Parathyroid adenoma (tissue), 2 donors: ENCODE measurements around the gene CTNND2.

ENCODE experiments used
- H2AFZ ChIP-seq: fragments of 300-600 bp; sonication (generic); one replicate; pipeline ENCODE4 v1.7.0; 2017; ENCODE audit warnings: antibody characterized with exemption, mild to moderate bottlenecking
- H3K27ac ChIP-seq: fragments of 300-600 bp; sonication (generic); one replicate; pipeline ENCODE4 v1.7.0; 2017
- H3K27me3 ChIP-seq: fragments of 300-600 bp; sonication (generic); one replicate; pipeline ENCODE4 v1.7.0; 2017; ENCODE audit warnings: low read length; ENCODE audit not compliant: control insufficient read depth, insufficient read depth
- H3K36me3 ChIP-seq: fragments of 300-600 bp; sonication (generic); one replicate; pipeline ENCODE4 v1.7.0; 2017; ENCODE audit warnings: low read length; ENCODE audit not compliant: control insufficient read depth, insufficient read depth
- H3K4me1 ChIP-seq: fragments of 300-600 bp; sonication (generic); one replicate; pipeline ENCODE4 v1.7.0; 2017; ENCODE audit warnings: control low read depth
- H3K4me2 ChIP-seq: fragments of 300-600 bp; sonication (generic); one replicate; pipeline ENCODE4 v1.7.0; 2017; ENCODE audit warnings: low read length
- H3K4me3 ChIP-seq: fragments of 300-600 bp; sonication (generic); one replicate; pipeline ENCODE4 v1.7.0; 2017; ENCODE audit warnings: low read depth, low read length
- H3K79me2 ChIP-seq: fragments of 300-600 bp; sonication (generic); one replicate; pipeline ENCODE4 v1.7.0; 2017; ENCODE audit warnings: control low read depth
- H3K9ac ChIP-seq: fragments of 300-600 bp; sonication (generic); one replicate; pipeline ENCODE4 v1.7.0; 2017; ENCODE audit warnings: mild to moderate bottlenecking
- H3K9me3 ChIP-seq: fragments of 300-600 bp; sonication (generic); one replicate; pipeline ENCODE4 v1.7.0; 2017; ENCODE audit warnings: low read length; ENCODE audit not compliant: control insufficient read depth
- TF ChIP-seq, protein P1 (sequence below): fragments of 300-600 bp; sonication (generic); IDR thresholded peaks from one replicate; pipeline ENCODE4 v1.7.0; 2017; ENCODE audit warnings: antibody characterized with exemption, mild to moderate bottlenecking
- donor health status: primary hyperparathyroidism.

Gene CTNND2

DNA sequence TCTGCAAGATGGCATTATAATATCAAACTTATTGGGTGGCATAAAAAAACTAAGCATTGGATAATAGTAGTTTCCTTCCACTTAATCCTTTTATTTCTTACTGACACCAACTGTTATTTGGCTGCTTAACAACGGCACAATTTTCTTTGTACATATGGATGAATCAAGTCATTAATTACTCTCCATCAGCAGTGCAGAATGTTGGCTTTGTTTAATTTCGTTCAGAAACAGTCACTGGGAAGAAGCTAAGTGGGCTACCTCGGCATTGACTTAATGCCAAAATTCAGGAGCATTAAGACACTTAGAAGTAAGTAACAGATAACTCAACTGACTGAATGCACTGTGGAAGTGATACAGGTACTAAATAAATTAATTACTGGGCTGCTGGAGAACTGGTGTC is 460.4 kb downstream of the CTNND2 start:
- Histone ChIP-seq H3K36me3 (no peaks in the 10 kb centered on the region), H3K27me3 (no peaks in the 10 kb centered on the region), H3K27ac (no peak overlapping the region), H3K4me2 (no peak overlapping the region), H3K4me1 (no peaks in the 10 kb centered on the region), H3K4me3 (no peak overlapping the region), H3K9me3 (no peaks in the 10 kb centered on the region), H3K79me2 (no peaks in the 10 kb centered on the region), H2AFZ (no peak overlapping the region), H3K9ac (no peak overlapping the region)
- TF ChIP-seq, protein P1, sequence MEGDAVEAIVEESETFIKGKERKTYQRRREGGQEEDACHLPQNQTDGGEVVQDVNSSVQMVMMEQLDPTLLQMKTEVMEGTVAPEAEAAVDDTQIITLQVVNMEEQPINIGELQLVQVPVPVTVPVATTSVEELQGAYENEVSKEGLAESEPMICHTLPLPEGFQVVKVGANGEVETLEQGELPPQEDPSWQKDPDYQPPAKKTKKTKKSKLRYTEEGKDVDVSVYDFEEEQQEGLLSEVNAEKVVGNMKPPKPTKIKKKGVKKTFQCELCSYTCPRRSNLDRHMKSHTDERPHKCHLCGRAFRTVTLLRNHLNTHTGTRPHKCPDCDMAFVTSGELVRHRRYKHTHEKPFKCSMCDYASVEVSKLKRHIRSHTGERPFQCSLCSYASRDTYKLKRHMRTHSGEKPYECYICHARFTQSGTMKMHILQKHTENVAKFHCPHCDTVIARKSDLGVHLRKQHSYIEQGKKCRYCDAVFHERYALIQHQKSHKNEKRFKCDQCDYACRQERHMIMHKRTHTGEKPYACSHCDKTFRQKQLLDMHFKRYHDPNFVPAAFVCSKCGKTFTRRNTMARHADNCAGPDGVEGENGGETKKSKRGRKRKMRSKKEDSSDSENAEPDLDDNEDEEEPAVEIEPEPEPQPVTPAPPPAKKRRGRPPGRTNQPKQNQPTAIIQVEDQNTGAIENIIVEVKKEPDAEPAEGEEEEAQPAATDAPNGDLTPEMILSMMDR, result no peak

DNA sequence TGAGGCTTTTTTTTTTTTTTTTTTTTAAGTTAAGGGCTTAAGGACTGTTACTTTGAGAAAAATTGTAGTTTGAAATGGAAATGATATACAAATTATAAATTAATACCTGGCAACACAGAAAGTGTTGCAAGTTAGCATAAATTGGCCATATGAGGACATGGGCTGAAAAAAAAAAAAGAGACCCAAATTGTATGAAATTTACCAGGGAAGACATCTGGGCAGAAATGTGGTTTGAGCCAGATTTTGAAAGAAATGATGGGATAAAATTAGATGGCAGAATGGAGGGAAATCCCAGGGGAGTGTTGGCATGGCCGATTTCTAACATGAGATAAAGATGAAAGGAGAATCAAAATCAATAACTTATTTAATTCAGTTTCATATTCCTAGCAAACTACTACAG is 472.1 kb downstream of the CTNND2 start:
- Histone ChIP-seq H3K27ac (no peak overlapping the region), H3K4me2 (no peak overlapping the region), H3K9ac (no peak overlapping the region), H2AFZ (no peak overlapping the region), H3K4me1 (no peaks in the 10 kb centered on the region), H3K4me3 (no peak overlapping the region), H3K27me3 (no peaks in the 10 kb centered on the region), H3K79me2 (no peaks in the 10 kb centered on the region), H3K9me3 (no peaks in the 10 kb centered on the region), H3K36me3 (no peaks in the 10 kb centered on the region)
- TF ChIP-seq, protein P1, result no peak

DNA sequence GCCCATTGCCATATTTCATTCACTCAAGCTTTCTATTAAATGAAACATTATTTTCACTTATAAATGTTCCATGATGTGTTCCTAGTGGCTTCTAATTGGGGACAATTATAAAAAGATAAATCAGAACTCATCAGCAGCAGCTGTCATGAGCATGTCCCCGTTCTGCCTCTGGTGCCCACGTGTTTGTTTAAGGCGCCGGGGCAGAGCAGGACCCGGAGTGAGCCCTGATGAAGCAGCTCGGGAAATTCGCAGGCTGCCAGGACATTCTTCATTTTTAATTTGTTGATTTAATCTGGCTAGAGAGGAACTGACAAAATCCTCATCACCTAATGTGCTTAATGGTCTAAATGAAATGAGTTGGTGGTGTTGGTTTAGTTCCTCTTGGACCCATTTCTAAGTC is 475.0 kb downstream of the CTNND2 start:
- TF ChIP-seq, protein P1, result no peak
- Histone ChIP-seq H3K4me3 (no peak overlapping the region), H3K4me1 (no peaks in the 10 kb centered on the region), H3K4me2 (no peak overlapping the region), H3K36me3 (no peaks in the 10 kb centered on the region), H3K79me2 (no peaks in the 10 kb centered on the region), H2AFZ (no peak overlapping the region), H3K27me3 (no peaks in the 10 kb centered on the region), H3K9me3 (no peaks in the 10 kb centered on the region), H3K9ac (no peak overlapping the region), H3K27ac (no peak overlapping the region)

DNA sequence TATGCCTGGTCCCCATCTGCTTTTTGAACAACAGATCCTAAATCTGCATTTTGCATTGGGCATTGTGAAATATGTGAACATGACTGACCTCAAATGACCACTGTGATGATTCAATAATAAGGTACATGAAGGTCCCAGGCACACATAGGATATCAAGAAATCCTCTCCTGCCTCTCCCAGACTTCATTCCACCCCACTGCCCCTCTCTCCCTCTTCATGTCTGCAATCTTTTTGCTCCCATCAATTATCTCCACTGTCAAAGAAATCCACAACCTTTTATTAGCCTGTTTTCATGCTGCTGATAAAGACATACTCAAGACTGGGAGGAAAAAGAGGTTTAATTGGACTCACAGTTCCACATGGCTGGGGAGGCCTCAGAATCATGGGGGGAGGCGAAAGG is 476.7 kb downstream of the CTNND2 start:
- Histone ChIP-seq H3K9ac (no peak overlapping the region), H3K27ac (no peak overlapping the region), H2AFZ (no peak overlapping the region), H3K36me3 (no peaks in the 10 kb centered on the region), H3K79me2 (no peaks in the 10 kb centered on the region), H3K4me2 (no peak overlapping the region), H3K4me1 (no peaks in the 10 kb centered on the region), H3K9me3 (no peaks in the 10 kb centered on the region), H3K4me3 (no peak overlapping the region), H3K27me3 (no peaks in the 10 kb centered on the region)
- TF ChIP-seq, protein P1, result no peak

DNA sequence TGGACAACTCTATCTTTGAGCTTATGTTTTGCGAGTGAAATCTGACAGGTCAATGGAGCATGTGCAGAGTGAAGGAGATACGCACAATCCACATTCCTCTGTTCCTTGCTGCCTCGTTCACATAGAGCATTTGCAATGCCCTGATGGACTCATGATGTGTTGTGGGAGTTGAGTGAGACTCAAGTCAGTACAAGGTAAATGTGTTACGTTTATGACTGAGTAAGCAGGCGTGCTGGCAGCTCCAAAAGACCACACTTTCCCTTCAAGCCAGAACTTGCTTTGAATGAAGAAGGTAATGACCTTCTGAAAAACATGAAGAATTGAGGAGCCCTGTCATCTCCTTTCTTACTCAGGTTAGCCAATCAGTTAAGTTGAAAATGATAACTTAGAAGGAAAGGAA is 477.8 kb downstream of the CTNND2 start:
- Histone ChIP-seq H3K27me3 (no peaks in the 10 kb centered on the region), H3K9ac (no peak overlapping the region), H3K79me2 (no peaks in the 10 kb centered on the region), H3K4me2 (no peak overlapping the region), H2AFZ (no peak overlapping the region), H3K4me3 (no peak overlapping the region), H3K27ac (no peak overlapping the region), H3K9me3 (no peaks in the 10 kb centered on the region), H3K36me3 (no peaks in the 10 kb centered on the region), H3K4me1 (no peaks in the 10 kb centered on the region)
- TF ChIP-seq, protein P1, result no peak
